ENCODE measurements around the gene FANCD2.

The FANCD2 gene

DNA sequence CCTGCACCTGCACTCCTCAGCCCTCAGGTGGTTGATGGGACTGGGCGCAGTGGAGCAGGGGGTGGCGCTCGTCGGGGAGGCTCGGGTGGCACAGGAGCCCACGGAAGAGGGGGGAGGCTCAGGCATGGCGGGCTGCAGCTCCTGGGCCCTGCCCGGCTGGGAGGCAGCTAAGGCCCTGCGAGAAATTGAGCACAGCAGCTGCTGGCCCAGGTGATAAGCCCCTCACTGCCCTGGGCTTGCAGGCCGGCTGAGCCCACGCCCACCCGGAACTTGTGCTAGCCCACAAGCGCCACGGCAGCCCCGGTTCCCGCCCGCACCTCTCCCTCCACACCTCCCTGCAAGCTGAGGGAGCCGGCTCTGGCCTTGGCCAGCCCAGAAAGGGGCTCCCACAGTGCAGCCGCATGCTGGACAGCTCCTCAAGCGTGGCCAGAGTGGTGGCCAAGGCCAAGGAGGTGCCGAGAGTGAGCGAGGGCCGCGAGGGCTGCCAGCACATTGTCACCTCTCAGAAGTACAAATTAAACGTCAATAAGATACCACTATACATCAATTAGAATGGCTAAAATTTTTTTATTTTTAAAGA lies 110.3 kb downstream of the FANCD2 start:
- TF ChIP-seq JUND (IDR thresholded peaks at IDR 0.05; ENCODE audit: low read depth): no peak
- in situ Hi-C loops (cut with HindIII; ENCODE audit: low pct_unique_long_range_greater_than_20kb, low sequenced_read_pairs): no loop called here
- DNase-seq (ENCODE audit: low read depth in 1 of 2, low spot score in 1 of 2): no peak

DNA sequence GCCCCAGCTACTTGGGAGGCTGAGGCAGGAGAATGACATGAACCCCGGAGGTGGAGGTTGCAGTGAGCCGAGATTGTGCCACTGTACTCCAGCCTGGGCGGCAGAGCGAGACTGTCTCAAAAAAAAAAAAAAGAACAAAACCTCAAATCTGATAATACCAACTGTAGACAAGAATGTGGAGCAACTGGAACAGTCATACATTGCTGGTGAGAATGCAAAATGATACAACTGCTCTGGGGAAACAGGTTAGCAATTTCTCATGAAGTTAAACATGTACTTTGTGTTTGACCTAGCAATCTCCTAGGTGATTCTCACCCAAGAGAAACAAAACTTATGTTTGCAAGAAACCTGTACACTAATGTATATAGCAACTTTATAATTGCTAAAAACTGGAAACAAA lies 110.9 kb downstream of the FANCD2 start:
- TF ChIP-seq JUND (IDR thresholded peaks at IDR 0.05; ENCODE audit: low read depth): no peak
- in situ Hi-C loops (cut with HindIII; ENCODE audit: low pct_unique_long_range_greater_than_20kb, low sequenced_read_pairs): no loop called here
- peak; percentile 26 to 90 for DNase-seq (ENCODE audit: low read depth in 1 of 2, low spot score in 1 of 2)

DNA sequence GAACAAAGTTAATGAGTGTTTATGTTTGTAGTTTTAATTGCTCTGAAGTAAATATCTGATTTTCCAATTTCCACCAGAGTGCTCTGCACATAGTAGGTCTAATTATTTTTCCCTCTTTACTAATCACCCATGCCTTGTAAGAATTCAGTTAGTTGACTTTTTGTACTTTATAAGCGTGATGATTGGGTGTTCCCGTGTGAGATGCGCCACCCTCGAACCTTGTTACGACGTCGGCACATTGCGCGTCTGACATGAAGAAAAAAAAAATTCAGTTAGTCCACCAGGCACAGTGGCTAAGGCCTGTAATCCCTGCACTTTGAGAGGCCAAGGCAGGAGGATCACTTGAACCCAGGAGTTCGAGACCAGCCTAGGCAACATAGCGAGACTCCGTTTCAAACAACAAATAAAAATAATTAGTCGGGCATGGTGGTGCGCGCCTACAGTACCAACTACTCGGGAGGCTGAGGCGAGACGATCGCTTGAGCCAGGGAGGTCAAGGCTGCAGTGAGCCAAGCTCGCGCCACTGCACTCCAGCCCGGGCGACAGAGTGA lies 114.8 kb downstream of the FANCD2 start:
- no peak for DNase-seq (ENCODE audit: low read depth in 1 of 2, low spot score in 1 of 2)
- in situ Hi-C loops (cut with HindIII; ENCODE audit: low pct_unique_long_range_greater_than_20kb, low sequenced_read_pairs): no loop called here

DNA sequence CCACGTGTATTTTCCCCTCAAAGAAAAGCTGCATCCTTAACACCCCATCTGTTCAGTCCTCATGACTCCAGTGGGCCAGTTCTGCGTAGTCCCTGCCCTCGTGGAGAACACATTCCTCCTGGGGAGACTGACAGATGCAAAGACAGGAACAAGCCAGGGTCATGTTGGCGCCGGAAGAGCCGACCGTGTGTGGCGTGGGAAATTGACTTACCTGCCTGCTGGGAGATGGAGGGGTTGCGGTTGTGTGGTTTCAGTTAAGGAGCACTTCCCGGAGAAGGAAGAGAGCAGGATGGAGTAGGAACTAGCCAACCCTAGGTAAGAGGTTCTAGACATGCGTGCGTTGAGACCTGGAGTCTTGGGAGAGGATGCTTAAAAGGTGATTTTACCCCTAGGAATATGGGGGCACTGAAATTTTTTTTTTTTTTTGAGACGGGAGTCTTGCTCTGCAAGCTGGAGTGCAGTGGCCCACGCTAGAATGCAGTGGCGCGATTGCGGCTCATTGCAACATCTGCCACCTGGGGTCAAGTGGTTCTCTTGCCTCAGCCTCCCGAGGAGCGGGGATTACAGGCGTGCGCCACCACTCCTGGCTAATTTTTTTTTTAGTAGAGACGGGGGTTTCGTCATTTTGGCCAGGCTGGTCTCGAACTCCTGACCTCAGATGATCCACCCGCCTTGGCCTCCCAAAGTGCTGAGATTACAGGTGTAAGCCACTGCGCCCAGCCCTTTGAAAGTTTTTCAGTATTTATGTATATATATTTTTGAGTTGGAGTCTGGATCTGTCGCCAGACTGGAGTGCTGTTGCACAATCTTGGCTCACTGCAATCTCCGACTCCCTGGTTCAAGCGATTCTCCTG lies 116.7 kb downstream of the FANCD2 start:
- no peak for TF ChIP-seq JUND (IDR thresholded peaks at IDR 0.05; ENCODE audit: low read depth)
- in situ Hi-C loops (cut with HindIII; ENCODE audit: low pct_unique_long_range_greater_than_20kb, low sequenced_read_pairs): no loop called here
- DNase-seq (ENCODE audit: low read depth in 1 of 2, low spot score in 1 of 2): peak; percentile 26 to 44

More for the DNA sequence above, 114.8 kb downstream of the FANCD2 start:
- TF ChIP-seq JUND (IDR thresholded peaks at IDR 0.05; ENCODE audit: low read depth): no peak

DNA sequence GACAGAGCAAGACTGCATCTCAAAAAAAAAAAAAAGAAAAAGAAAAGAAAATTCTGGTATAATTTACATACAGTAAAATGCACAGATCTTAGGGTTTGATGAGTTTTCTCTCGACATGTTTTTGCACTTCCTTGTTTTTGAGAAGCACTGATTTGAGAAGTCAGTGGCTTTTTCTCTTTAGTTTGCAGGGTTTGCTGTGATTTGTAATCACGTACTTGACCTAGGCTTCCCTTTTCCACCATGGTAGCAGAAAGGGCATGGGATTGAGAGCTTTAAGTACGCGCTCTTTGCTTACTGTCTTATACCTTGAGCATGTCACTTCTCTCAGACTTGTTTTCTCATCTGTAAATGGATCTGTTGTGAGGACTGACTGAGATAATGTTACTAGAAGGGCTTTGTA lies 119.4 kb downstream of the FANCD2 start:
- DNase-seq (ENCODE audit: low read depth in 1 of 2, low spot score in 1 of 2): no peak
- in situ Hi-C loops (cut with HindIII; ENCODE audit: low pct_unique_long_range_greater_than_20kb, low sequenced_read_pairs): no loop called here
- TF ChIP-seq JUND (IDR thresholded peaks at IDR 0.05; ENCODE audit: low read depth): no peak

DNA sequence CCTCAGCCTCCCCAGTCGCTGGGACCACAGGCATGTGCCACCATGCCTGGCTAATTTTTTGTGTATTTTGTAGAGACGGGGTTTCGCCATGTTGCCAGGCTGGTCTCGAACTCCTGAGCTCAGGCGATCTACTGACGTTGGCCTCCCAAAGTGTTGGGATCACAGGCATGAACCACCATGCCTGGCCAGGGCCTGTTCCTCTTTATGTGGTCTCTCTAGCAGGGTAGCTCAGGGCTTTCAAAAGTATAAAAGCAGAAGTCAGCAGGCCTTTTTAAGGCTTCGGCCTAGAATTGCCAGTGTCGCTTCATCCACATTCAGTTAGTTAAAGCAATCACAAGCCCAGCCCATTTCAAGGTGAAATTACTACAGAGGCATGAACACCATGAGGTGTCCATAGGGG lies 123.0 kb downstream of the FANCD2 start:
- DNase-seq (ENCODE audit: low read depth in 1 of 2, low spot score in 1 of 2): no peak
- no peak for TF ChIP-seq JUND (IDR thresholded peaks at IDR 0.05; ENCODE audit: low read depth)
- in situ Hi-C loops (cut with HindIII; ENCODE audit: low pct_unique_long_range_greater_than_20kb, low sequenced_read_pairs): no loop called here

DNA sequence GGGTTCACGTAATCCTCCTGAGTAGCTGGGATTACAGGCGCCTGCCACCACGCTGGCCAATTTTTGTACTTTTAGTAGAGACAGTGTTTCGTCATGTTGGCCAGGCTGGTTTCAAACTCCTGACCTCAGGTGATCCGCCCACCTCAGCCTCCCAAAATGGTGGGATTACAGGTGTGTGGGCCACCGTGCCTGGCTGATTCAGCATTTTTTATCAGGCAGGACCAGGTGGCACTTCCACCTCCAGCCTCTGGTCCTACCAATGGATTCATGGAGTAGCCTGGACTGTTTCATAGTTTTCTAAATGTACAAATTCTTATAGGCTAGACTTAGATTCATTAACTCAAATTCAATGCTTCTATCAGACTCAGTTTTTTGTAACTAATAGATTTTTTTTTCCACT lies 124.8 kb downstream of the FANCD2 start:
- in situ Hi-C loops (cut with HindIII; ENCODE audit: low pct_unique_long_range_greater_than_20kb, low sequenced_read_pairs): no loop called here
- no peak for DNase-seq (ENCODE audit: low read depth in 1 of 2, low spot score in 1 of 2)
- TF ChIP-seq JUND (IDR thresholded peaks at IDR 0.05; ENCODE audit: low read depth): no peak

Measured in T47D (cell line).